ENCODE measurements around the gene SLC7A5. TPM values are rescaled to one million over a fixed set of nuclear protein-coding genes. Genes with fewer than 3 reads are reported as not detected.
A peak's percentile ranks its signal among the peaks of the same experiment; 100 is the strongest.
"Not testable (repeated sequence)": the region's sequence is repeated elsewhere in the genome, so short reads cannot be mapped to it uniquely, and the experiment has no call there.

Gene SLC7A5
- polyA plus RNA-seq (ENCODE audit: insufficient read length): 10.8 TPM

DNA sequence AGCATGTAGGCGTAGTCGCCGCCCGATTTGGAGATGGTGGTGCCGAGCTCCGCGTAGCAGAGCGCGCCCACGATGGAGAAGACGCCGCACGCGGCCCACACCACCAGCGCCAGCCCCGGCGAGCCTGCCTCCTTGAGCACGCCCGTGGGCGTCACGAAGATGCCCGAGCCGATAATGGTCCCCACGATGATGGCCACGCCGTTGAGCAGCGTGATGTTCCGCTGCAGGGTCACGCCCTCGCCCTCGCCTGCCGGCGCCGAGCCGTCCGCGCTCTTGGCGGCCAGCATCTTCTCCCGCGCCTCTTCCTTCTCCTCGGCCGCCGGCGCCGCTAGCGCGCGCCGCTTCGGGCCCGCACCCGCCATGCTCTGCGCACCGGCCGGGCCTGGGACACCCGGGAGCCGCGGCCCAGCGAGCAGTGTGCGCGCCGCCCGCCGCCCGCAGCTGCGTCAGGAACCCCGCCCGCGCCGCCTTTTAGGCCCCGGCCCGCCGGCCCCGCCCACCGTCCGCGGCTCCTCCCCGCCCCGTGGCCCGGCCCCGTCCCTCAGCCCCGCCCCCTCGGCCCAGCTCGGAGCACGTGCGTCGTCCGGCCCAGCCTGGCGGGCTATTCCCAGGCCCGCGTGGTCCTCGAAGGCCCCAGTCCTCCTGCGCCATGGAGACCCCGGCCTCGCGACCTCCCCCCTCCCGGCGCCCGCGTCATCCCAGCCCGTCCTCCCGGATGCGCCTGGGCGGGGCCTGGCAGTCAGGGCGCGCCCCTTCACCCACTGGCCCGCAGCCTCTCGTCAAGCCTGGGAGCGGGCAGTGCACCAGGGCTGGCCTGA lies at the start of gene SLC7A5:
TSS of gene SLC7A5 (minus strand) at position 447 of the 818 bp plus-strand sequence. CDS start at position 362, 85 bp downstream.
- DNase-seq (ENCODE audit: low read depth): not testable (repeated sequence)

DNA sequence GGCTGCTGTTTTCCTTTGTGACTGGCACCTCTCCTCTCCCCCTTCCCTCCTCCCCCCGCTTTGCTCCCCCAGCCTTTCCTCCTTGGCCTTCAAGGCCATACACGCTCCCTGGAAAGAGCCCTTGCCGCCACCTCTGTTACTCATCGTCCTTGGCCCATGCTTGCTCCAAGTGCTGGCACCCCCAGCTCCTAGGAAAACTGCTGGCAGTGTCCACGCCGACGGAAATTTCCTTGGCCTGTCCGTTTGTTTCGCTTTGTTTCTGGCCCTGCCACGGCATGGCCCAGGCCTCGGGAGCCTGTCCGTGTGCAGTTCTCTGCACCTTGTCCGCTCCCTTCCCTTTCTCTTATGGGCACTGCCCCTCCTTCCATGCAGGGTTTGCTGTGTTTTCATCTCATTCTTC lies 49.0 kb upstream of the SLC7A5 start:
- DNase-seq (ENCODE audit: low read depth): no peak

DNA sequence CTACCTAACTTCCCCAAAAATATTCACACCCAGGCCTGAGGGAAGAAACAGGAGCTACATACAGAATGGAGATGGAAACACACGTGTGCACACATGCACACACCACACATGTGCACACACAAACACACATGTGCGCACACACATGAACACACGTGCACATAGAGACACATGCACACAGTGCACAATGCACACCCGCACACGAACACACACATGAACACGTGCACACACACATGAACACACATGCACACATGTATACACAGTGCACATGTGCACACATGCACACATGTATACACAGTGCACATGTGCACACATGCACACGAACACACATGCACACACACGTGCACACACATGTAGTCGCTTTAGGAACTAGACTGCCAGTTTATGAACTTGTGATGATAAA lies 48.2 kb upstream of the SLC7A5 start:
- no peak for DNase-seq (ENCODE audit: low read depth)

DNA sequence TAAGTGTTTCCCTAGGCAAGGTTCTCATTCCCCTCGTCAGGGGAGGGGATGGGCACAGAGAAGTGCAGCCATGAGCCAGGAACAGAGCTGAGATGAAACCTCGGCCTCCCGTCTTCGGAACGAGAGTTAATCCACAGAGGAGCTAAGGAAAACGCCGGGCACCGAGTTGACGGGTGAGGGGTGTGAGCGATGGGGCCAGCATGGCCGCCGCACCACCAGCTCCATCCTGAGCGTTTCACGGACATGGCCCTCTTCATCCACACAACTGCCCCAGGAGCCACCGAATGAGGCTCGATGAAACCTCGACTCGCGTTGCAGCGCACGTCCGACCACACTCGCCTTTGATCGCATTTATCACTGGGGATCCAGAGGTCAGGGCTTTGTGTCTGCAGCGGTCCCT lies 45.5 kb upstream of the SLC7A5 start:
- no peak for DNase-seq (ENCODE audit: low read depth)

DNA sequence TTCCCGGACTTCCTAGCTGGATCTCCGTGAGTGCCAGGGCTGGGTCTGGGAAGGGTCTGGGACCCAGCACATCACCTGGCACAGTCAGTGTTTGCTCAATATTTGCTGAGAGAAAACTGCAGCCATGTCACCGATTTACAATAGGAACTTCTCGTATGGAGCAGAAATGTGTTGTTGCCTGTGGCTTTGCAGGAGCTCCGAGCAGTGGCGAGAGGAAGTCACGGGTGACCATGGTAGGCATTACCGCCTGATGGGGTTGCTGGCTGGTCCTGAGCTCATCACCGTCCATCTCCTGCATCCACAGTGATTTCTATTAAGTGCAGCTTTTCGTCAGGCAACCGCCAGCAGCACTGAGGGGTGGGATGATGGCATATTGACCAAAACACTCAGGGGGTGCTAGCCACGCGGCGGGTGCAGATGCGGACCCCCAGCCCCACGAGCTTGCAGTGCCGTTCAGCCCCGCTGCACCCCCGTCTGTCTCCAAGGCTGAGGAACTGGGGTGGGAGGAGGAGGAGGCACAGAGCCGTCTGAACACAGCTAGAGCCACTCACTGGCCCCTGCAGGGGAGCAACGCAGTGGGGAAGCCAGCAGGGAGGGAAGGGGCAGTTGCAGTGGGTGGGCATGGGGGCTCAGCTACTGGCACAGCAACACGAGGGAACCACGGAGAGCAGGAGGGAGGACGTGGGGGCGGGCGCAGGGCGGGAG lies 44.9 kb upstream of the SLC7A5 start:
- DNase-seq (ENCODE audit: low read depth): not testable (repeated sequence)

DNA sequence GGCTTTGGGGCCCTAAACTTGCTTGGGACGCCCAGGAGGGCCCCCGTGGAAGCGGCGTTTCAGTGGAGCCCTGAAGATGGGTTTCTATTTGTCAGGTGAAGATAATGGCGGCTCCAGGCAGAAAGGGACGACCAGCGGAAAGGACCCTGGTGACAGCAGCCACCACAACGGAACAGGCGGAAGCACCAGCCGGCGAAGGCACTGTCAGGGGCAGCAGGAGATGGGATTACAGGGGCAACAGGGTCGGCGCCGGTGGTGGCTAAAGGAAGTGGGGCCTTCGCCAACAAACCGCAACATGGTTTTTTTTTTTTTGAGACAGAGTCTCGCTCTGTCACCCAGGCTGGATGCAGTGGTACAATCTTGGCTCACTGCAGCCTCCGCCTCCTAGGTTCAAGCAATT lies 43.4 kb upstream of the SLC7A5 start:
- not testable (repeated sequence) for DNase-seq (ENCODE audit: low read depth)

DNA sequence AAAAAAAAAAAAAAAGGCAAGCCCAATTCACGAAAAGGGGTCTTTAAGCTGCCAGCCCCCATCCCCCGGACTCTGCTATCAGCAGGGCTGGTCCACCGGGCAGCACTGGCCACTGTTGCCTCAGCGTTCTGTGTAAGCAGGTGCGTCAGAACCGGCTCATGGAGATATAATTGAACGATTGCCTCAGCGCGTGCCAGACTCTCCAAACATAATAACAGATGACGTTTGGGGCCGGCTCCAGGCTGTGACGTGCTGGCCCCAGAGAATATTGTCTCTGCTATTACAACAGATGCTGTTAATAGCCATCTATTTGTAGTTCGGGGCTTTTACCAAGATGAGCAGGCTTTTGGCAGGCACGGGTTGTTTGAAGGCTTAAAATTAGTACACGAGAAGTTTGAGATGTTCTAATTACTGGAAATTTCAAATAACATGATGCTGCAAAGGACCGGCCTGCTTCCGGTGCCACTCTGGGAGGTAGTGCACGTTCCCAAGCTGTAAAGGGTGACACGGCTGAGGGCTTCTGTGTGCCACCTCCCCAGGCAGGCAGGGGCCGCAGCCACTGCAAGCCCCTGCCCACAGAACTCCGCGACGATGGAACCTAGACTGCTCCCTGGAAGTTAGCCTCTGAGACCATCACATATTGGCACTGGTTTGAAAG lies 41.9 kb upstream of the SLC7A5 start:
- peak; percentile 40 for DNase-seq (ENCODE audit: low read depth)

DNA sequence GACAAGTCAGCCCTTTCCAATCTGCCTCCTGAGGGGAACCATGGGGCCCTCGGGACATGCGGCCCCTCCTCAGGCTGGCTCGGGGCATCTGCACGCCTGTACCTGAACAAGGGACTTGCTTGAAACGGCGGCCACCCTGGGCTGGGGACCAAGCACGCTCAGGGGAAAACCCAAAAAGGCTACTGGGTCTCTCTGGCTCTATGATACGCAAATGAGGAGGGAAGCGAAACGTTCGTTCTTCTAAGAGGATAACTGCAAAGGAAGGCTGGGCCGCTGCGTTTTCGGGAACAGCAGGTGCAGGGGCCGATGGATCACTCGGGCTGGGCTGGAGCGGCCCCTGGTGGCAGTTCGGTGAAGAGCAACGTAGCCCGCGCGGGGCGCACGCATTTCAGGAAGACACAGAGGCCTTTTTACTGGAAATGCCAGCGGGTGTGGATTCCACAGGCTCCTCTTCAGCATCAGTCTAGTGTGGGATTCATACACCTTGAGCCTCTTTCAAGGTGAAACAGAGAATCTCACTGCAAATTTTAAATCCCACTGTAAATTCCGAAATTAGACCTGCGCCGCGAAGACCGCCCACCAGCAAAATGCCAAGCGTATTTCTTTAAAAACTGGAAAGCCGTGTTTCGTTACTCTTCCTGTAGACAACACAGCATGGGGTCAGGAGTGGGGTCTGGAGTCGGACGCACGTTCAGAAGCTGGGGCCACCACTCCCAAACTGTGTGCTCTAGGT lies 40.1 kb upstream of the SLC7A5 start:
- DNase-seq (ENCODE audit: low read depth): not testable (repeated sequence)

DNA sequence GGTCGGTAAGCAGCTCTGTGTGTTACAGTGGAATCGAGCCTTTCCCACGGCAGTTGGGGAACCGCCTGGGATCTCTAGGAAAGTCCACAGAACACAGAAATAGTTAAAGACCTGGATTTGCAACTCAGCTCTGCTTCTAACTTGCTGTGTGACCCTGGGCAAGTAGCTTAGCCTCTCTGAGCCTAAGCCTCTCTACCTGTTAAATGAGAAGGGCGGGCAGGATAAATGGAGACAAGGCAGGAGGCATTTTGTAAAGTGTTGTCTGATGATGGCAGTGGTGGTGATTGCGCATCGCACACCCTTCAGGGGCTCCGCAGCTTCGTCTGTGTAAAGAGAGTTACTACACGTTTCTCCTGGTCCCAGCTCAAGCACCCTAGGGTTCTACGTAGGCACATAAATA lies 38.8 kb upstream of the SLC7A5 start:
- DNase-seq (ENCODE audit: low read depth): not testable (repeated sequence)

DNA sequence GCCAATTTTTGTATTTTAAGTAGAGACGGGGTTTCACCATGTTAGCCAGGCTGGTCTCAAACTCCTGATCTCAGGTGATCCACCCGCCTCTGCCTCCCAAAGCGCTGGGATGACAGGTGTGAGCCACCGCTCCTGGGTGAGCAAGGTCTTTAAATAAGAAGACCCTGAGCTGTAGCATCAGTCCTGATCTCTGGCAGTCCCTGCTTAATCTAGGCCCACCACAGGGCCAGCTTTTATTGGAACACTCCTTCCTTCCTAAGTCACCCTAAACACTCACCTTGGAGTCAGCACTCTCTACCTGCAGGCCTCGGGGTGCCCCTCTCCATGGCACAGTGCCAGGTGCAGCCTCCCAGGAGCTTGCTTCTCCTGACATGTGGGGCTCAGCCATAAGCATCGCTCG lies 36.2 kb upstream of the SLC7A5 start:
- DNase-seq (ENCODE audit: low read depth): not testable (repeated sequence)

DNA sequence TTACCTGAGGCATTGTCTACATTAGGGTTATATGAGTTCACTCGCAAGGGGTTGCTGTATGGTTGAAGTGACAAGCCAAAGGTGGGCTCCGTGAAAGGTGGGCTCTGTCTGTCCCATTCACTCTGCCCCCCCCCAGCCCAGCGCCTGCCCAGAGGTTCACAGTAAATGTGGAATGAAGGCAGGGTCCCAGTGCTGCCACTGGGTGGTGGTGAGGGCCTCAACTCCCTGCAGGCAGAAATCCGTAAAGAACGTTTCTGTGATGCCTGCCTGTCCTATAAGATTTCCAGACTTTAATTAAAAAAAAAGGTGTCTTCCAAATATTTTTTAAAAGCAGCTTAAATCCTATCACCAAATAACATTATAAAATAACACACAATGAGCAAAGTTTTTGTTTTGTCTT lies 35.7 kb upstream of the SLC7A5 start:
- DNase-seq (ENCODE audit: low read depth): not testable (repeated sequence)

DNA sequence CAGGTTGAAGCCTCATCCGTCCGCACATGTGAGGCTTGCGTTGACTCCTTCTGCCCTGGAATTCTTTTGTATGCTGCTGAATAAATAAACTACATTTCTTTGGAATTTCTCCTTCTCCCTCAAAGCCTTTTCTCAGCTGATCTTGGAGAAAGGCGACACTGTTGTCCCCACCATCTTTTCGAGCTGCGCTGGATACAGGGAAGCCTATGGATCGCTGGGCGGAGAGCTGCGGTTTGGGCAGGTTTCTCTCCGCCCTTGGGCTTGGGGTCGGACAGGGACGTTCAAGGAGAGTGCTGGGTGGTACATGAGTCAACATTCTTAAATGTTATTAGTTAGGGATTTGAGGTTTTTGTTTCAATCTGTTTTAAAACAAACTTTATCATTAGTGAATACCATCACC lies 31.2 kb upstream of the SLC7A5 start:
- DNase-seq (ENCODE audit: low read depth): not testable (repeated sequence)

DNA sequence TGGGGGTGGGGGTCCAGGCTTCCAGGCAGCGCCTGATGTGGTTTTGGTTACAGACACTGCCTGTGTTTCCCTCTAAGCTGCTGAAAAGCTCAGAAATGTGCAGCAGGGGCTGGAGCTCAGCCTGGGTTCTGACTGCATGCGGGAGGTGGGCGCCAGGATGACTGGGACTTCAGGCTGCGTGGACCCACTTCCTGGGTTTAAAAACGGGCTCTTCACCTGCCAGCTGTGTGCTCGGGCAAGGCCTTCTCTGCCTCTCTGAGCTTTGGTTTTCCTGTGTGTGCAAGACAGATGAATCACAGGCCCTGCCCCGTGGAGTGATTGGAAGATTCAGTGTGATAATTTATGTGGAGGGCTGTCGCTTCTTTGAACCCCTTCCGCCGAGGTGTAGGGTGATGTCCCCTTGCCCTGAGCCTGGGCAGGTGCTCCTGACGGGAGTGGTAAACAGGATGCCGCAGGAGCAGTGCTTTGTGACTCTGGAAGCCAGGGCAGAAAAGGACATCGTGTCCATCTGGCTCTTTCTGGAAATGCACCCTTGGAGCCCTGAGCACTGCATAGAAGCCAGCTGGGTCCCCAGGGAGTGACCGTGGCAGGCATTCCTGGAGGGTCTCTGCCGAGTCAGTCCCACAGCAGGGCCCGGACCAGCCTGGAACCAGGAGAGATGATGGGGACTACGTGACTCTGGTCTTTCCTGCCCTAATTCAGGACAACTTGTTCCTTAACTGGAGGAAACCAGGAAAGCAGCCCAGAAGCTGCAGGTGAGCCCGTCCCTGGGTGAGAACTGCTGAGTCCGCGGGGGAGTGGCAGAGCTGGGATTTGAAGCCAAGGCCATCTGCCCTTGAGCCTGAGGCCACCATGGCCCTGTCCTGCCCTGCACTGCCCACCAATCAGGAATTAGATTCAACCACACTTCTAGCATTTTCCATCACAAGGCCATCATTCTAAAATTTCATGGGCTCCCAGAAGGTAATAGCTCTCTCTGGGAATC lies 28.5 kb upstream of the SLC7A5 start:
- no peak for DNase-seq (ENCODE audit: low read depth)

DNA sequence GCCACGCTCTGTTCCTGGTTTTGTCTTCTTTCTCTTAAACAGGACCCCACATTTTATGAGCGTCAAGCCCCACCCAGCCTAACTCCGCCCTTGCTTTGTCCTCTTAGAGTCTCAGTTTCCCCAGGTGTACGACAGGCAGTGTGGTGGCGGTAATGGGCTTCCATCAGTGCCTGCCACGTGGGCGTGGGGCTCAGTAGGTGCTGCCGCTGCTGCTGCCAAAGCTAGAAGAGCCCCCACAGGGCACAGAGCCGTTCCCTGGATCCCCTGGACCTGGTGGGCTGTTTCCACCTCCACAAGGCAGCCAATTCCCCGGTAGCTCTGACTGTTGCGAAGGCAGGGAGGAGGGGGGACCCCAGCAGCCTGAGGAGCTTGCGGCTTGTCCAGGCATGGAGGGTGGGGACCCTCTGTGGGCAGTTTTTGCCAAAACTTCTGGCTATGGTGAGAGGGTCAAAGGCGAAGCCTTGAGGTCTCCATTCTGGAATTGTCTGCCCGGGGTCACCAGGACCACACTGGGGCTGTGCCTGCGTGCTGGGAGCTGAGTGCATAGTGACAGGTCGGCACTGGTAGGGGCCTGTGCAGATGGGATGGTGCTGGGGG lies 27.7 kb upstream of the SLC7A5 start:
- not testable (repeated sequence) for DNase-seq (ENCODE audit: low read depth)

DNA sequence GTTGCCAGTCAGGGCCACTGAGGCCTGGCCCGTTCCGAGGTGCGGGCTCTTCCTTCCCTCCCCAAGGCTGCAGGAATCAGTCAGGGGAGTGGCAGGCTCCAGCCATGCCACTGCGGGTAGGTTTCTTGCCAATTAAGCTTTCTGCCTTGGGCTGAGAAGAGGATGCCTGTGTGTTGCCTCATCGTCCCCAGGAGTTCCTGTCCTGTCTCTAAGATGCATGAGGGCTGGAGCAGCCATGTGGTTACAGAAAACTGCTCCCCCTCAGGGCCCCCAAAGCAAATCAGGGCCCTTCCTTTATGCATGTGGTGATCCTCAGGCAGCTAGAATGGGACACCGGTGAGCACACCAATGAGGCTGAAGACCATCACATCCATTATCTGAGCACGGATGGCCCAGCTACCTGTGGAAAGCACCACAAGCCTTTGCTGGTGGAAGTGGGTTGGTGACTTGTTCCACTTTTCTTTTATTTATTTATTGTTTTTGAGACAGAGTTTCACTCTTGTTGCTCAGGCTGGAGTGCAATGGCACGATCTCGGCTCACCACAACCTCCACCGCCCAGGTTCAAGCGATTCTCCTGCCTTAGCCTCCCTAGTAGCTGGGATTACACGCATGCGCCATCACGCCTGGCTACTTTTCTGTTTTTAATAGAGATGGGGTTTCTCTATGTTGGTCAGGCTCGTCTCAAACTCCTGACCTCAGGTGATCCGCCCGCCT lies 27.0 kb upstream of the SLC7A5 start:
- not testable (repeated sequence) for DNase-seq (ENCODE audit: low read depth)

DNA sequence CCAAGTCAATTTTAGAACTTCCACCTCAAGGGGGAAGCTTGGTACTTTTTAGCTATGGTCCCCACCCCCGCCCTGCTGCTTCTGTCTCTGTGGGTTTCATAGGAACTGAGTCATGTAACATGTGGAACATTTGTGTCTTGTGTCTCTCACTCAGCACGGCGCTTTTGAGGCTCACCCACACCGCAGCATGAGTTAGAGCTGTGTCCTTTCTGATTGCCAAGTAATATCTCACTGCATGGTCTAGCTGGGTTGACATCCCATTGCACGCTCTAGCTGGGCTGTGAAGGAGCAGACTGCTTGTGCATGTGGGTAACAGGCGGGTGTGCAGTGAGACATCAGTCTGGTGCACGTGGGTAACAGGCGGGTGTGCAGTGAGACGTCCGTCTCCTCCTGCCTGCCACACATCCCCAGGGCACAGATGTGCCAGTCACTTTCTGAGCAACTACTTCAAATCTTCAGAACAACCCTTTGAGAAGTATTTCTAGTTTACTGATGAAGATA lies 26.4 kb upstream of the SLC7A5 start:
- no peak for DNase-seq (ENCODE audit: low read depth)

DNA sequence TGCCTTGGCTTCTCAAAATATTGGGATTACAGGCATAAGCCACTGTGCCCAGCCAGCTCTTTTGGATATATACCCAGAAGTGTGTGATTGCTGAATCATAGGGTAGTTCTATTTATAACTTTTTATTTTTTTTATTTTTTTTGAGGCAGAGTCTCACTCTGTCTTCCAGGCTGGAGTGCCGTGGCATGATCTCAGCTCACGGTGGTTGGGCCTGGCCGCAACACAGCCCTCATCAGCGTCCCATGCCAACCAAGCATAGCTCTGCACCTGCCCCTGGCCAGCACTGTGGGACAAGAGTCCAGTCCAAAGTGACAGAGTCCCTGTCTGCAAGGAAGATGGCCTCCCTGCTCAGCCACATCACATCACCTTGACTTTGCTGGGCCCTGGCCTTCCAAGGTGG lies 24.7 kb upstream of the SLC7A5 start:
- DNase-seq (ENCODE audit: low read depth): not testable (repeated sequence)

DNA sequence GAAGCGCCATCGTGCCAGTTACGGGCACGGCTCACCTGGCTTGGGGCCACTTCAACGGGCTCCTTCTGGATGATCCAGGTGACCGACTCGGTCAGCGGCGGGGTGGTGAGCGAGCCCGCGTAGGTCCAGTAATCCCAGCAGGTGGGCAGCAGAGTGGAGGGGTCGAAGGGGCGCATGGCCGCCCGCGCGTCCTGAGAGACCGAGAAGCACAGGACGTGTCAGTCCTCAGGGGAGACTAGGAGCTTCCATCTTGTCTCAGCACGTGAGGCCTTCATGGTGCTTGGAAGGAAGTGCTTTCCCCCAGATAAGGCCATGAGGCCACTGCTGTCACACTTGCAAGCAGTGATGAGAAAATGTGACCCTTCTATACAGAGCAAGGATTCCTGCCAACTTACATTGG lies 22.5 kb upstream of the SLC7A5 start:
- no peak for DNase-seq (ENCODE audit: low read depth)

DNA sequence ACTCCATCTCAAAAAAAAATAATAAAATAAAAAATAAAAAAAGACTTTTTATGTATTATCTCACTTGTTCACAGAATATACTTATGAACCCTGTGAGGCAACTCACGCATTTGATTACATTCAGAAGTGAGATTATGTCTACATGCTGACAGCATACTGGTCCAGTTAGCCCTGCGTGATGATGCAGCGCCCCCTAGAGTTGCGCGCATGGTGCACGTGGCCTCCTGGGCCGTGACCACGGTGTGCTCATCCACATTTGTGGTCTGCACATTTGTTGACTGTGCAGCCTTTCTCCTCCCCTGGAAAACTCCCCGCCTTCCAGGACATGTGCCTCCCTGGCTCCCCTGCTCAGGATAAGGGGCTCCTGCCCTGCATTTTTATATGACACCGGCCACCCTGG lies 20.5 kb upstream of the SLC7A5 start:
- not testable (repeated sequence) for DNase-seq (ENCODE audit: low read depth)

Data from forelimb muscle (tissue), 1 donor.